ENCODE data around the gene FAM193B.

The FAM193B gene

GRCh38 chr5:177545487-177546257 lies 8.7 kb downstream of the FAM193B start:
- no peak for TF ChIP-seq CTCF (IDR thresholded peaks at IDR 0.05; ENCODE audit: control extremely low read depth, extremely low read depth, low read depth, missing control alignments)
- CTCF ChIA-PET, result interaction anchor here (0.7 to 3.8 kb wide), 8 partner anchors 8 to 433 kb away, joined by 3 to 20 read pairs (median 4); no protein-coding TSS in a partner anchor
- DNase-seq (ENCODE audit: extremely low spot score), result no peak
- POLR2A ChIA-PET, result interaction anchor here (0.6 kb wide), 1 partner anchor 542 kb away, joined by 7 read pairs; no protein-coding TSS in a partner anchor

GRCh38 chr5:177542816-177543465 lies 11.4 kb downstream of the FAM193B start:
- ChIA-PET POLR2A (no interaction called here), CTCF (interaction anchor here (3.8 kb wide), 1 partner anchor 7 kb away, joined by 20 read pairs; no protein-coding TSS in a partner anchor)
- DNase-seq (ENCODE audit: extremely low spot score), result no peak
- no peak for TF ChIP-seq CTCF (IDR thresholded peaks at IDR 0.05; ENCODE audit: control extremely low read depth, extremely low read depth, low read depth, missing control alignments)

DNA sequence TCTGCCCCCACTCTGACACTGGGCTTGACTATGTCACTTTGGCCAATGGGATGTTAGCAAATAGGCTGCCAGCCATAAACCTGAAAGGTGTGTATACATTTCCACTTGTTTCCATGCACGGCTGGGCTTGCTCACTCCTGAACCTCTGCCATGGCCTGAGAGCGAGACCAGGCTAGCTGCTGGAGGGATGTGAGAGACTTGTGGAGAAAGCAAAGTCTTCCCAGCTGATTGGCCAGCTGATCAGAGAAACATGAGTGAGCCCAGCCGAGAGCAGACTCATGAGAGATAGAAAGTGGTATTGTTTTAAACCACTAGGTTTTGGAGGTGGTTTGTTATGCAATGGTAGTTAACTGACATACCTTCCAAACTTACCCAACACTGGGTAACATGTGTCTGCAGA lies 13.9 kb downstream of the FAM193B start:
- CTCF ChIA-PET, result interaction anchor here (0.9 to 1.1 kb wide), 2 partner anchors 11 to 15 kb away, joined by 3 read pairs; no protein-coding TSS in a partner anchor
- no peak for TF ChIP-seq CTCF (IDR thresholded peaks at IDR 0.05; ENCODE audit: control extremely low read depth, extremely low read depth, low read depth, missing control alignments)
- no peak for DNase-seq (ENCODE audit: extremely low spot score)
- POLR2A ChIA-PET, result no interaction called here

GRCh38 chr5:177539411-177539810 lies 15.0 kb downstream of the FAM193B start:
- no peak for TF ChIP-seq CTCF (IDR thresholded peaks at IDR 0.05; ENCODE audit: control extremely low read depth, extremely low read depth, low read depth, missing control alignments)
- no peak for DNase-seq (ENCODE audit: extremely low spot score)
- CTCF ChIA-PET, result interaction anchor here (1.1 to 2.0 kb wide), 2 partner anchors 12 to 14 kb away, joined by 3 to 5 read pairs; no protein-coding TSS in a partner anchor
- POLR2A ChIA-PET, result no interaction called here

DNA sequence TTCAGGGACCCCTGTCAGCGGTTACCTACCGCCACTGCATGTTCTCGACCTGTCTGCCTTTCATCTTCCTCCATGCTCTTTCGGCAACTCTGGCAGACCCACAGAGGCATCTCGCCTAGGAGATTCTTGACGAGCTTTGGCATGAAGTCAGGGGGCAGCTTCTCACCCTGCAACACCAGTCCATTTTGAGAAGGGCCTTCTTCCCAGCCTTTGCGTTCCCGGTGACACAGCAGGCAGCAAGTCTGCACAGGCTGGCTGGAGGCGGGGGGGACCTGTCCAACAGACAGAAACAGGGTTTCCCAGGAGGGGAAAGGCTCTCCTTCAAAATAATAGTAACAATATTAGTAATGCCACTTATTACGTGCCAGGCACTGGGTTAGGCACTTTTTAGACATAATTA lies 15.5 kb downstream of the FAM193B start:
- TF ChIP-seq CTCF (IDR thresholded peaks at IDR 0.05; ENCODE audit: control extremely low read depth, extremely low read depth, low read depth, missing control alignments), result no peak
- POLR2A ChIA-PET, result no interaction called here
- no peak for DNase-seq (ENCODE audit: extremely low spot score)
- CTCF ChIA-PET, result interaction anchor here (2.0 kb wide), 1 partner anchor 11 kb away, joined by 5 read pairs; no protein-coding TSS in a partner anchor
